DOHH2 (cell line): ENCODE data around the gene C12orf57.

Experiments
- H3F3A ChIP-seq: fragments of 200-600 bp; sonication (generic), shearing (Covaris generic); 2 replicates; pipeline ENCODE4 v1.6.0; 2016; ENCODE audit warnings: antibody characterized with exemption, mild to moderate bottlenecking; ENCODE audit not compliant: control insufficient read depth, insufficient read depth
- H3K27ac ChIP-seq: fragments of 200-600 bp; sonication (generic); 2 replicates; pipeline ENCODE4 v1.5.1; 2014; ENCODE audit warnings: low read depth, mild to moderate bottlenecking, low read length, moderate library complexity
- H3K27me3 ChIP-seq: fragments of 200-600 bp; sonication (generic); 2 replicates; pipeline ENCODE4 v1.6.1; 2014; ENCODE audit warnings: mild to moderate bottlenecking, low read length, mixed read lengths; ENCODE audit not compliant: control insufficient read depth
- H3K36me3 ChIP-seq: fragments of 200-600 bp; sonication (generic); 2 replicates; pipeline ENCODE4 v1.6.1; 2014; ENCODE audit warnings: mild to moderate bottlenecking, low read length, moderate library complexity, mixed read lengths; ENCODE audit not compliant: control insufficient read depth
- H3K4me1 ChIP-seq: fragments of 200-600 bp; sonication (generic); 2 replicates; pipeline ENCODE4 v1.6.1; 2014; ENCODE audit warnings: mild to moderate bottlenecking, low read length, mixed read lengths; ENCODE audit not compliant: control insufficient read depth
- H3K4me2 ChIP-seq: fragments of 200-600 bp; sonication (generic); 2 replicates; pipeline ENCODE4 v1.6.0; 2014; ENCODE audit warnings: mild to moderate bottlenecking, low read length, moderate library complexity
- H3K4me3 ChIP-seq: fragments of 200-600 bp; sonication (generic); 2 replicates; pipeline ENCODE4 v1.5.1; 2014; ENCODE audit warnings: mild to moderate bottlenecking, low read length, mixed read lengths
- H3K79me2 ChIP-seq: fragments of 200-600 bp; sonication (generic); 2 replicates; pipeline ENCODE4 v1.6.1; 2014; ENCODE audit warnings: mild to moderate bottlenecking, low read length, mixed read lengths; ENCODE audit not compliant: control insufficient read depth
- H3K9me2 ChIP-seq: fragments of 200-600 bp; sonication (generic); replicated peaks from 2 replicates; pipeline ENCODE4 v1.6.1; 2014; ENCODE audit warnings: mild to moderate bottlenecking, low read length, mixed read lengths; ENCODE audit not compliant: control insufficient read depth
- H3K9me3 ChIP-seq: fragments of 200-600 bp; sonication (generic); 2 replicates; pipeline ENCODE4 v1.6.1; 2014; ENCODE audit warnings: antibody characterized with exemption, low read length, mixed read lengths; ENCODE audit not compliant: control insufficient read depth, insufficient read depth
- H4K20me1 ChIP-seq: fragments of 200-600 bp; sonication (generic); 2 replicates; pipeline ENCODE4 v1.6.0; 2014; ENCODE audit warnings: low read depth, mild to moderate bottlenecking, antibody characterized with exemption, low read length, moderate library complexity; ENCODE audit not compliant: control insufficient read depth, insufficient read depth
- CTCF ChIP-seq: fragments of 200-600 bp; sonication (generic); IDR thresholded peaks from one replicate; pipeline ENCODE4 v1.5.1; 2014; ENCODE audit warnings: antibody characterized with exemption, mild to moderate bottlenecking, low read depth, low read length; ENCODE audit not compliant: poor library complexity, severe bottlenecking
- EZH2phosphoT487 ChIP-seq: fragments of 200-600 bp; sonication (generic); IDR thresholded peaks from 2 replicates; pipeline ENCODE4 v1.6.1; 2017; ENCODE audit warnings: borderline replicate concordance, mild to moderate bottlenecking, antibody characterized with exemption, low read length, moderate library complexity, mixed read lengths

C12orf57 gene

GRCh38 chr12:6953442-6954315 lies 9.9 kb downstream of the C12orf57 start:
- Histone ChIP-seq H3K27ac (peak overlapping the region; percentile 74), H3K4me1 (peaks cover 82% of the 10 kb centered on the region), H4K20me1 (peaks cover 10% of the 10 kb centered on the region; the same call in 1 of the 2 replicates), H3K4me2 (peak overlapping the region; percentile 98), H3K9me3 (no peaks in the 10 kb centered on the region), H3K4me3 (peak overlapping the region; percentile 73), H3K9me2 (no peaks in the 10 kb centered on the region), H3K36me3 (no peaks in the 10 kb centered on the region), H3K27me3 (peaks cover 72% of the 10 kb centered on the region), H3K79me2 (no peaks in the 10 kb centered on the region), H3F3A (no peaks in the 10 kb centered on the region)
- TF ChIP-seq EZH2phosphoT487, result no peak; the same call in 1 of the 2 replicates
- no peak for TF ChIP-seq CTCF

GRCh38 chr12:6954316-6955107 lies 10.7 kb downstream of the C12orf57 start:
- H3K36me3 ChIP-seq, result no peaks in the 10 kb centered on the region
- H3K4me2 ChIP-seq, result peak overlapping the region; percentile 98
- H3K27ac ChIP-seq, result no peak overlapping the region; the same call in 1 of the 2 replicates
- H3K4me3 ChIP-seq, result peak overlapping the region; percentile 73
- peaks cover 10% of the 10 kb centered on the region; the same call in 1 of the 2 replicates for H4K20me1 ChIP-seq
- no peaks in the 10 kb centered on the region for H3K9me2 ChIP-seq
- peaks cover 83% of the 10 kb centered on the region for H3K4me1 ChIP-seq
- no peaks in the 10 kb centered on the region for H3K9me3 ChIP-seq
- no peak for TF ChIP-seq CTCF
- TF ChIP-seq EZH2phosphoT487, result no peak
- H3K27me3 ChIP-seq, result peaks cover 70% of the 10 kb centered on the region
- H3K79me2 ChIP-seq, result no peaks in the 10 kb centered on the region
- H3F3A ChIP-seq, result no peaks in the 10 kb centered on the region

GRCh38 chr12:6955108-6956020 lies 11.5 kb downstream of the C12orf57 start:
- H3K4me2 ChIP-seq, result no peak overlapping the region
- no peaks in the 10 kb centered on the region for H3K9me3 ChIP-seq
- H3K4me1 ChIP-seq, result peaks cover 87% of the 10 kb centered on the region
- H3K4me3 ChIP-seq, result no peak overlapping the region
- H3K27ac ChIP-seq, result no peak overlapping the region
- H3K79me2 ChIP-seq, result no peaks in the 10 kb centered on the region
- H3K9me2 ChIP-seq, result no peaks in the 10 kb centered on the region
- no peak for TF ChIP-seq EZH2phosphoT487
- TF ChIP-seq CTCF, result no peak
- H3K27me3 ChIP-seq, result peaks cover 78% of the 10 kb centered on the region
- H3K36me3 ChIP-seq, result no peaks in the 10 kb centered on the region
- peaks cover 10% of the 10 kb centered on the region; the same call in 1 of the 2 replicates for H4K20me1 ChIP-seq
- H3F3A ChIP-seq, result no peaks in the 10 kb centered on the region
